Measurements from ENCODE around the gene USP46.

The USP46 gene, protein sequence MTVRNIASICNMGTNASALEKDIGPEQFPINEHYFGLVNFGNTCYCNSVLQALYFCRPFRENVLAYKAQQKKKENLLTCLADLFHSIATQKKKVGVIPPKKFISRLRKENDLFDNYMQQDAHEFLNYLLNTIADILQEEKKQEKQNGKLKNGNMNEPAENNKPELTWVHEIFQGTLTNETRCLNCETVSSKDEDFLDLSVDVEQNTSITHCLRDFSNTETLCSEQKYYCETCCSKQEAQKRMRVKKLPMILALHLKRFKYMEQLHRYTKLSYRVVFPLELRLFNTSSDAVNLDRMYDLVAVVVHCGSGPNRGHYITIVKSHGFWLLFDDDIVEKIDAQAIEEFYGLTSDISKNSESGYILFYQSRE

DNA sequence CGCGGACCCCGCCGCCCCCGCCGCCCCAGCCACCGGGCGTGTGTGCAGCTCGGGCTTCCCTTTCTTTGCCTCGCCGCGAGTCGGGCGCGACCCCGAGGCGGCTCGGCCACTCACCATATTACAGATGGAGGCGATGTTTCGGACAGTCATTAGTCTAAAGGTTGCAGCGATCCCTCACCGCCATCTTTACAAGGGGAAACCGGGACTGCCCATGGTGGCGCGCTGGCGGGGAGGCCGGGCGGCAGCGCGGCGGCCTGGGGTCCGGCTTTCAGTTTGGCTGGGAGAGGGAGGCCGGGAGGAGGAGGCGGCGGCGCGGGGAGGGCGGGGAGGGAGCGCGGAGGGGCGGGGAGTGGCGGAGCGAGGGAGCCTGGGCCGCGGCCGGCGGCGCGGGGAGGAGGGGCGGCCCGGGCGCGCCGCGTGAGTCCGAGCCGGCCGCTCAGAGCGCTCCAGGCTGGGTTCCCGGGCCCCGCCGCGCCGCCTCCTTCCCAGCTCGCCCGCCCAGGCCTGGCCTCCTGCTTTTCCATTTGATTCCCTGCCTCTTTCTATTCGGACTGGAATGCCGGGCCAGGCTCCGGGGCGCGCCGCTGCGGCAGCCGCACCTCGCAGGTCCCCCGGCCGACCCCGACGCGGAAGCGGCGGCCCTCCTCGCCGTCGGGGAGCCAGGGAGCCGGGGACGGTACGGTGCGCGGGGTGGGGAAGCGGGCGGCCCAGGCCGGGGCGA lies at the start of gene USP46:
TSS of gene USP46 (minus strand) at position 301 of the 721 bp plus-strand sequence. CDS start at position 150, 151 bp downstream.
- DNase-seq (ENCODE audit: low read depth), result peak; percentile 32

DNA sequence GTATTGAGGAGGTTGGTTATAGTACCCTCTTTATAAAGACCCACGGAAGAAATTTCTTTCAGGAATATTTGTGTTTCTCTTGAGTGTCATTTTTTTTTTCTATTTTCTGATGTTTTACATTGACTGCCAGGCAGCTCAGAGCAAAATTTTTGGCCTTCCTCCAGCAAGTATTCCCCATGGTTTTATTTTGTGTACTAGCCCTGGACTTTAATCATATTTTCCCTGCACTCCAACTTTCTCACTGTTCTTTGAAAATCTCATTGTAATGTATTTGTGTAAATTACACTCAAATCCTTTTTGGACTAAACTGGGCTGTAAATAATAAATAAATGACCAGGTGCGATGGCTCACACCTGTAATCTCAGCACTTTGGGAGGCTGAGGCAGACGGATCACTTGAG lies 45.6 kb upstream of the USP46 start:
- DNase-seq (ENCODE audit: low read depth), result no peak

DNA sequence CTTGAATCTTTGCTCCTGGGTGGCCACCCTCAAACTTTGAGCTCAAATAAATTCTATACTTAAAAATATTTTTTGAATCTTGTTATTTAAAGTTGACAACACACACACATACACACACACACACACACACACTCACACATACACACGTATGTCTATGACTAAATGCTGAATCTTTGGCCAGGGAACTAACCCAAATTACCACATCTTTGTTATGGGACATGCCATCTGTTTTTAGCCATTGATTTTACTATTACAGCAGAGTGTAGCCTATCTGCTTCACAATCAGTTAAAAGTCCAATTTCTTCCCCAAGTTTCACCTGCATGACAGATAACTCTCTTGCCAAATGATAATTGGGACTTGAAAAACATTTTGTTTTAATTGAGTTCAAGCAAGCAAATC lies 45.0 kb upstream of the USP46 start:
- DNase-seq (ENCODE audit: low read depth), result no peak

DNA sequence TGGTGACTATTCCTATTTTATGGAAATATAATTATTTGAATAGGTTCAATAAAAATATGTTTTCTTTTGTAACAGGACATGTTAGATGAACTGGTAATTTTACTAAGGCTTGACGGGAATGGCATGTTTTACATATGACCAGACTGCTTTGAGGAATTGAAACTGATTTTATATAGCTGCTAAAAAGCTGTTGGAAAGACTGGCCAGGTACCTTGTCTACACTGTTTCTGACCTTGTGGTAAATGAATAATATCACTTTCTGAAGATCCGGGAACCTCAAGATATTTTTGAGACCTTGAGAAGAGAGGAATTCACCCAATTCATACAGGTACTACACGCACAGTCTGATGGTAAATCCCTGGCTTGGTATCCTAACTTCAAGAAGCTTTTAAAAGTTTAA lies 42.1 kb upstream of the USP46 start:
- DNase-seq (ENCODE audit: low read depth), result no peak

DNA sequence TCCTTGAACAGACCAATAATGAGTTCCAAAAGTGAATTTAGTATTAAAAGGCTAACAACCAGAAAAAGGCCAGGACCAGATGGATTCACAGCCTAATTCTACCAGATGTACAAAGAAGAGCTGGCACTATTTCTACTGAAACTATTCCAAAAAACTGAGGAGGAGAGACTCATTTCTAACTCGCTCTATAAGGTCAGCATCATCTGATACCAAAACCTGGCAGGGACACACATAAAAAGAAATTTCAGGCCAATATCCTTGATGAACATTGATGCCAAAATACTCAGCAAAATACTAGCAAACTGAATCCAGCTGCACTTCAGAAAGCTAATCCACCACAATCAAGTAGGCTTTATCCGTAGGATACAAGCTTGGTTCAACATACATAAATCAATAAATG lies 35.8 kb upstream of the USP46 start:
- DNase-seq (ENCODE audit: low read depth), result no peak

DNA sequence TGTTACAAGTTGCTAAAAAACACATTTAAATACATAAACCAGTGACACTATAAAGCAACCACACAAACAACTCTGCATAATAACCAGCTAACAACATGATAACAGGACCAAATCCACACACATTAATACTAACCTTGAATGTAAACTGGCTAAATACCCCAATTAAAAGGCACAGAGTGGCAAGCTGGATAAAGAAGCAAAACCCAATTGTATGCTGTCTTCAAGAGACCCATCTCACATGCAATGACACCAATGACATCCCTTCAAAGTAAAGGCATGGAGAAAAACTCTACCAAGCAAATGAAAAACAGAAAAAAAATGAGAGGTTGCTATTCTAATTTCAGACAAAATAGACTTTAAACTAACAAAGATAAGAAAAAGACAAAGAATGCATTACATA lies 34.4 kb upstream of the USP46 start:
- no peak for DNase-seq (ENCODE audit: low read depth)

DNA sequence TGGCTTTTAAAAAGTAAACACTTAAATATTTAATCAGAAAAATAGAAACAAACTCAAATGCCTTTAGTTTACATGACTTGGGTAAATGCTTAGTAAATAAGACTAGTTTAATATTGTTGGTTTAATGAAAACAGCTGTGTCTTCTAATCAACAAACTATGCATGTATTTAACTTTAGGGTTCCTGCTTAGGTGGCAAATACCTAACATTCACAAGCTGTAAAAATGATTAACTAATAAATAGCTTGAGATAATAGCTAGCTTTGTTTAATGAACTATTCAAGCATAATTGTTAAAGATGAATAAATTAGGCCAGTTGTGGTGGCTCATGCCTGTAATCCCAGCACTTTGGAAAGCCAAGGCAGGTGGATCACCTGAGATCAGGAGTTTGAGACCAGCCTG lies 30.0 kb upstream of the USP46 start:
- no peak for DNase-seq (ENCODE audit: low read depth)

DNA sequence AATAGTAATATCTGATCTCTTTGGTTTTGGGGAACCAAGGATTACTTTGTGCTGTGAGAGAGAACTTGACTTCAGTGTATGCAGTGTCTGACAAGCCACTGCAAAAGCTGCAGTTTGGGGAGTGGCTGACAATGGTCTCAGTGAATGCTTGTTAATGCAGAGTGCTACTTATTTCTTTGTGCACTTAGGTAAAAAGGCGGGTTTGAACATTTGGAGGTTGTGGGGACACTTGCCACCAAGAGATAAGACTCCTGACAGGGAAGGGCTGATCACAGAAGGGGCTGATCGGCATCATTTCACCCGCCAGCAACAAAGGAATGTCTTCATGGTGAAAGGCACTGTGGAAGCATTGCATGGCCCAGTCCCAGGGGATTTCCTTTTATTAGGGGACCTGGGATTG lies 28.6 kb upstream of the USP46 start:
- no peak for DNase-seq (ENCODE audit: low read depth)

DNA sequence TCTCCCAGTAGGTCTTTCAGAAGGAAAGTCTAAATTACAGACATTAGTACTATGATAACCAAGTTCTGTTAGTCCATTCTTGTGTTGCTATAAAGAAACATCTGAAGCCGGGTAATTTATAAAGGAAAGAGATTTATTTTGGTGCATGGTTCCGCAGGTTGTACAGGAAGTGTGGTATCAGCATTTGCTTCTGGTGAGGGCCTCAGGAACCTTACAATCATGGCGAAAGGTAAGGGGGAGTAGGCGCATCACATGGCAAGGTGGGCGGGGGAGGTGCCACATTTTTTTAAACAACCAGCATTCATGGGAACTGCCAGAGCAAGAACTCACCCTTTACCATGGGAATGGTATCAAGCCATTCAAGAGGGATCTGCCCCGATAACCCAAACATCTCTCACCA lies 26.2 kb upstream of the USP46 start:
- no peak for DNase-seq (ENCODE audit: low read depth)

DNA sequence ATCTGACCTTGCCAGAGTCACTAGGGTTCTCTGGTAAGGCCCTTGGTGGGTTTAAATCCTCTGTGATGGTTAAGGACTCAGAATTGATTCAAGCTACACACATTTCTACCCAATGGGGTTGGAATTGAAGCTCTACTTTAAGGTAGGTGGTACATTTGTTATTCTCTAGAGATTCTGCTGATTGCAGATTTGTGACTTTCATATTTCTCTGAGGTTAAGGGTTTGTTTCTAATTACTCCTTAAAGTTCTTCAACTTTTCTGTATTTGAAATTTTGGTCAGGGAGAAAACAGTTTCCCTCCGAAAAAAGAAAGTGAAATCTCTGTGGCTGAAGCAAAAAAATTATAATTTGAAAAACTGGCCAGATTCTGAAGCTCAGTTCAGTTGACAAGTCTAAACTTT lies 25.8 kb upstream of the USP46 start:
- no peak for DNase-seq (ENCODE audit: low read depth)

DNA sequence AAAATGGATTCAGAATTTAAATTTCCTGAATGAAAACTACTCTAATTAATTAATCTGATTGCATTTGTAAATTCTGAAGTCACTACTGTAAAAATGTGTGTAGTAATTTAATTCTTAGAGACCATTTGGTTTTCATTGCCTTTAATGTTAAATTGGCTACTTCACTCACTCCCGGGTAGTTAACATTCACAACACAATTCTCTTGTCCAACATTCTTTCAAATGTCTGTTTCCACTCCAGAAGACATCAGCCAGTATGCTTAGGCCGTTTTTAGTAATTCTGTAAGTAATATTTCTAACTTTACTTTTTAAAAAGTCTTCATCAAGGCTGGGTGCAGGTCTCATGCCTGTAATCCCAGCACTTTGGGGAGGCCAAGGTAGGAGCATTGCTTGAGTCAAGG lies 21.3 kb upstream of the USP46 start:
- DNase-seq (ENCODE audit: low read depth), result no peak

DNA sequence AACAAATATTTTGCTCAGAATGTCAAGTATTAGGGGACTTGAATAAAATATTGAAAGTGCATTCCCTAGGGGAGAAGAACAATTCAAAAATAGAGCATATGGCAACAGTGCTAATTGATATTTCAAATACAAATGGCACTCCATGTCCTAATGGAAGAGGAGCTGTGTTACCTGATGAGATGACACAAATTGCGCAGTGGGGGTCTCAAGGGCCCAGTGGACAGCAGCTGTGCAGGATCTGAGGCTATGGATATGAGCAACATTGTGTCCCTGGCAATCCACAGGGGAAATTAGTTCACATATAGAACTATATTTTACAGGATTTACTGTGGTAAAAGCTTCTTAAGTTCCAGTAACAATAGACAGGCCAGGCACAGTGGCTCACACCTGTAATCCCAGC lies 17.4 kb upstream of the USP46 start:
- no peak for DNase-seq (ENCODE audit: low read depth)

DNA sequence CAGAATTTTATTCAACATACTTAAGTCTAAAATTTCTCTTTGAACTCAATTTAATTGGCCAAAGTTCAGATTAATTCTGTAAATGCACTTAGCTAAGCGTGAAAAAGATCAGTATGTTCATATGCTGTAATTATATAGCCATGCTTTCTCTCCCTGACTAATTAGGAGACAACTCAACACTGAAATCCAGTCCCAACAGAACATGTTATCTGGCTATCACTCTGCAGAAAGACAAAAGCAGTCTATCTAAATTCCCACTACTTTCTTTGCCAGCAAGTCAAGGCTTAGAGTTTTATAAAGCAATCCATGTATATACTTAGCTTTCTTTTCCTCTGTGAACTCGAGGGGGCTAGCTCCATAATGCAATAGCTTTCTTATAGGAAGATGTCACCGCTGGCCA lies 16.0 kb upstream of the USP46 start:
- DNase-seq (ENCODE audit: low read depth), result no peak

DNA sequence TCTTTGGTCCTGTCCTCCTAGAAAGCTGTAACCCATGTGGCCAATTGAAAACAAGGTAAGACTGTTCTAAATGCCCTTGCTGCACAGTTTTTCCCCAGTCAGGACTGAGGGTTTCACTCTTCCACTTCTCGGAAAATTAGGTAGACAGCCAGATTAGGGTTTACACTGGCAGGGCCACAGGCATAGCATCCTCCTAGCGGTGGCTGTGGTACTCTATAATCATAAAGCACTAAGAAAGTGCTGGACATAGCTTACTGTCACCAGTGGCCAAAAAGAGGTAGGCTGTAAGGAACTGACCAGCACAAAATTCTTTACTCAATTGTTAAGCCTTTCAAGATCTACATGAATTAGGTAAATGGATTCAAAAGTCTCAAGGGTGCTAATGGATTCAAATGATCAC lies 11.6 kb upstream of the USP46 start:
- DNase-seq (ENCODE audit: low read depth), result no peak

DNA sequence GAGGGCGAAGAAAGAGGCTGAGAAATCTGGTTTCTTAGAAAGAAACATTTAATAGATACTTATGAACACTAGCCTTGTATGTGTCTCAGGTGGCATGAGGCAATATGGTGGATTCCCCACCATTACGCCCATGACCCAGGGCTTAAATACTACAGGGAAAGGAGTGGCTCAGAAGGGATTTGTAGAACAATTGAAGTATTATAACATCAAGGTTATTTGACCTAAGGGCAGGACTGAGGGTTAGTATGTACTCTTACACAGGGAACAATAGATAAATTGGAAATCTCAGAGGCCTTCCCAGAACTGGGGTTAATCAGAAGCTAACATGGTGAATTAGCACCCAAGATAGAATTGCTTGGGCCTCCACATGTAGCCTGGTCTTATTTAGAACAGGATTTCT lies 11.0 kb upstream of the USP46 start:
- no peak for DNase-seq (ENCODE audit: low read depth)

DNA sequence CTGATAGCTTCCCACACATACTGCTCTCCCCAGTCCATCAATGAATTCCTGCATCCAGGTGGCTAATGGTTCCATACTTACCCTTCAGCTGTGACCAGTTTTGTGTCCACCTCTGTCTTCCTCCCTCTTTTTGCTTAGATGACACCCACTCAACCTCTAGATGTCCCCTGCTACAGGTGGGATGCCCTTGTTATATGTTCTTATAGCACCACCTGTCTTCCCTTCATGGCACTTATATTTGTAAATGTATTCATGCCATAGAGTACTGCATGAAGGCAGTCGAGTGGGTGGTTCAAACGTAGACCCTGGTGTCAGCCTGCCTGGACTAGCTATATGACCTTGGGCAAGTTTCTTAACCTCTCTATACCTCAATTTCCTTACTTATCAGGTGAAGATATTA lies 6.5 kb upstream of the USP46 start:
- DNase-seq (ENCODE audit: low read depth), result no peak

DNA sequence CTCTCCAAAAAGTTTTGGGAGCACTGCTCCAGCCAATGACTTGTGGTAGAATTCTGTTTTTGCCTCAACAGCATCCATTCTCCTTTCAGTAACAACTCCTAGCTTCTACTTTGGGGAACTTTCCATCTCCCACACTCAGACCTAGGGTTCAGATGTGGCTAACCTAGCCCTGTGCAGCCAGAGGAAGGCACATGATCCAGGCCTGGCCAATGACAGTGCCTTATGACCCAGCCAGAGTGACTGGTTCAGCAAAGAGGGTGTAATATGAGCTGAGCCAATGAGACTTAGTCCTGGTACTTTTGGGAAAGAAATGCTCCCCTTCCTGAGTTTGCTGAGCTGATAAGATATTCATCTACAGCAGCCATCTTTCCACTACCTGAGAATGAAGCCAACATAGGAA lies 5.4 kb upstream of the USP46 start:
- DNase-seq (ENCODE audit: low read depth), result no peak

DNA sequence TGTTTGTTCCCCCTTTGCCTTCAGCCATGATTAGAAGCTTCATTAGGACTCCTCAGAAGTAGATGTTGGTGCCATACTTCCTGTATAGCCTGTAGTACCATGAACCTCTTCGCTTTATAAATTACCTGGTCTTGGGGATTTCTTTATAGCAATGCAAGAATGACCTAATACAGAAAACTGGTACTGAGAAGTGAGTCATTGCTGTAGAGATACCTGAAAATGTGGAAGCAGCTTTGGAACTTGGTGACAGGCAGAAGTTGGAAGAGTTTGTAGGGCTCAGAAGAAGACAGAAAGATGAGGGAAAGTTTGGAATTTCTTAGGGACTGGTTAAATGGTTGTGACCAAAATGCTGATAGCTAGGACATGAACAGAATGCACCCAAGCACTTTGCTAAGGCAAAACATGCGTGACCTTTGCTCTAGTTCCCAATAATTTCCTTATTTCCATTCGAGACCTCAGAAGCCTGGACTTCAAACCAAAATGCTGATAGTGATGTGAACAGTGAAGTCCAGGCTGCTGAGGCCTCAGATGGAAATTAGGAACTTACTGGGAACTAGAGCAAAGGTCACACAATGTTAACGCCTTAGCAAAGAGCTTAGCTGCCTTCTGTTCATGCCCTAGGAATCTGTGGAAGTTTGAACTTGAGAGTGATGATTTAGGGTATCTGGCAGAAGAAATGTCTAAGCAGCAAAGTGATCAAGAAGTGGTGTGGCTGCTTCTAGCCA lies 3.0 kb upstream of the USP46 start:
- DNase-seq (ENCODE audit: low read depth), result no peak

DNA sequence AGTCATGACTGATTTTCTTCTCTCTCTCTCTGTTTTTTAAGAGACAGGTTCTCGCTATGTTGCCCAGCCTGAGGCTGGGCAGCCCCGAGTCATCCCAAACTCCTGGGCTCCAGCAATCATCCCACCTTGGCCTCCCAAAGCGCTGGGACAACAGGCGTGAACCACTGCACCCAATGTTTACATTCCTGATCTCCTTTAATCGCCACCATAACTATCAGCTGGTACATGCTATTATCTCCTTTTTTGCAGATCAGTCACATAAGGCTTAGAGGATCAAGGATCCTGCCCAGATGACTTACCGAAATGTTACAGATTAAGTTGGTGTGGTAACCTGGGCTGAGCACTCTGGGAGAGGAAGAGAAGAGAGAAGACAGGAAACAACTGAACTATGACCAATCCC lies 1.5 kb upstream of the USP46 start:
- no peak for DNase-seq (ENCODE audit: low read depth)

DNA sequence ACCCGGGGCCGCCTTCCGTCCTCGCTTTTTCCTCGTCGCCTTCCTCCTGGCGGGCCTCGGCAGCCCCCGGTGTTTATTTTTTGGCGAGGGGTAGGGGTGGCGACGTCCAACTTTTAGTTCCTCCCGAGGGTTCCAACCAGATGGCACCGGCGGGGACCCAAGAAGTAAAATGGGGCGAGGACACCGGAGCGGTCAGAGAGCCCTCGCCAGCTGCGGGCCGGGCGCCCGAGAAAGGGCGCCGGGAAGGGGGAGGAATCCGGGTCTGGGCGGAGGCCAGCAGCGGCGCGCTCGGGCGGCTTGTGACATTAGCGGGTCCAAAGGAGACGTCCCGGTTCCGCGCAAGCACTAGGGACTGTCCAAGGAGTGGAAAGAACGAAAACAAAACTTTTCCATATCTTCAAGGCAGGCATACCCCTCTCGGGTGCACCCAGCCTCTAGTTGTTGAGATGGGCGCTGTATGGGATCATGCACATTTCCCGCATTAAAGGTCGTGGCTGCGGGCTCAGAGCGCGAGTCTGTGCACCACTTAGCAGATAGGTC lies 691 bp upstream of the USP46 start:
- DNase-seq (ENCODE audit: low read depth), result no peak

DNA sequence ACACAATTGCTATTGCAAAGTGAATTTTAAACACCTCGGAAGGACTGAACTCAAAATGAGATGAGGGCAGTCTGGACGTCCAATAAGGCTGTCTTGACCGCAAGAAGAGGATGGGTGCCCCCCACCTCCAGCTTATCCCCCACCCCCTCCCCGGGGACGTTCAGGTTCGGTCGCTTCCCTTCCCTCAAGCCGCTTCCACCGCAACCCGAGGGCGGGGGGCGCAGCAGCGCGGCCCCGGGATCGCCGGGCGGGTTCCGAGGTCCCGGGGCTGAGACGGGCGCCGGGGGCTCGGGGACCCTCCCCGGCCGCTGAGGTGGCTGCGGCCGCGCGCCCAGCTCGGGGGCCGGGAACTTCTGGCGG lies 480 bp downstream of the USP46 start:
- no peak for DNase-seq (ENCODE audit: low read depth)

DNA sequence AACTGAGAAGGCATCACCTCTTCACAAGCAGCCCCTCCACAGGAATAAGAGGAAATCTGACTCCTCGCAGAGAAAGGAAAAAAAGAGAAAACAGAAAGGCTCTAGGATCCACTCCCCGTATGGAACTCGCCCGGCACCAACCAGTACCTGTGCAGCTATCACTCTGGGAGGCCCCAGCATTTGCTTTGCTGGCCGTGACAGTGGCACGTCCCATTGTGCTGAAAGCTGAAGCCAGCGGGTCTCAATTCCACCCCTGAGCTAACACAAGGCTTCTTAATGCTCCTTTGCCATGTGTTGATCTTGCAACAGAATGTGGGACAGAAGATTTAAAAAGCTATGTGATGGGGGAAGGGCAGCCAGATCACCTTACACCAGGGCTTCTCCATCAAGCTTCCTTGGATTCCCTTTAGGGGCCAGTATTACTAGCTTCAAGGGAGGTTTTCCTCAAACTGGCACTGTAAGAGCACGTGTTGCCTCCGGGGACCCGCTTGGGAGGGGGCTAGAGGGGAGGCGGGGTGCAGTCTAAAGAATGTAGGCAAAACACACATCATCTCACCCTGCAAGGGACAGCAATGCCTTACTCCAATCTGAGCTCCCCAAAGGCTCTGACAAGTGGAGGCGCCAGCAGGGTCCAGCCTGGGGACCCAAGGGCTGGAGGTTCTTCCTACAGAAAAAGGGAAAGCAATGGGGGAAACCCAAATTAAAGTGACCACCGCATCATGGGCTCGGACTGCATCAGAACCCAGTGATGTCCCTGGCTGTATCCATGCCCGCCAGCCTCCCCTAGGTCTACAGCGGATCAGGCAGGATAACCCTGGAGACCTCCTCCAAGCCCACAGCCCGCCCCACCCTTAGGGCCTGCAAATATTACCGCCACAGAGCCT lies 1.2 kb downstream of the USP46 start:
- no peak for DNase-seq (ENCODE audit: low read depth)
